GM23338 (cell line): ENCODE data around the gene ZNF469. TPM values are rescaled to one million over a fixed set of nuclear protein-coding genes. Genes with fewer than 3 reads are reported as not detected.

Experiments
- ATAC-seq: fragments of 200-7000 bp; cut with Tn5 transposase; 3 replicates; pipeline ENCODE4 v1.9.1; 2020
- DNase-seq: peaks from one replicate; pipeline ENCODE4 v3.0.0-alpha.2; 2015; ENCODE audit warnings: low spot score
- H2AFZ ChIP-seq: fragments of 200-600 bp; sonication (generic); 2 replicates; pipeline ENCODE4 v1.8.0; 2016; ENCODE audit warnings: antibody characterized with exemption, mild to moderate bottlenecking, moderate library complexity
- H3F3A ChIP-seq: fragments of 200-600 bp; sonication (generic); replicated peaks from 2 replicates; pipeline ENCODE4 v1.8.0; 2017; ENCODE audit warnings: antibody characterized with exemption, mixed run types, low read depth
- H3K27ac ChIP-seq: fragments of 200-600 bp; sonication (generic); 2 replicates; pipeline ENCODE4 v1.6.1; 2016; ENCODE audit warnings: low read depth
- H3K27me3 ChIP-seq: fragments of 200-600 bp; sonication (generic); 2 replicates; pipeline ENCODE4 v1.8.0; 2016; ENCODE audit warnings: mild to moderate bottlenecking, mixed run types, moderate library complexity; ENCODE audit not compliant: insufficient read depth
- H3K36me3 ChIP-seq: fragments of 200-600 bp; sonication (generic); 2 replicates; pipeline ENCODE4 v1.8.0; 2016; ENCODE audit warnings: mild to moderate bottlenecking; ENCODE audit not compliant: insufficient read depth
- H3K4me1 ChIP-seq: fragments of 200-600 bp; sonication (generic); 2 replicates; pipeline ENCODE4 v1.8.0; 2016; ENCODE audit warnings: mild to moderate bottlenecking, moderate library complexity; ENCODE audit not compliant: insufficient read depth
- H3K4me2 ChIP-seq: fragments of 200-600 bp; sonication (generic); 2 replicates; pipeline ENCODE4 v1.7.1; 2017; ENCODE audit warnings: mixed run types
- H3K4me3 ChIP-seq: fragments of 200-600 bp; sonication (generic); 2 replicates; pipeline ENCODE4 v1.6.1; 2016; ENCODE audit warnings: mixed run types
- H3K79me2 ChIP-seq: fragments of 200-600 bp; sonication (generic); replicated peaks from 2 replicates; pipeline ENCODE4 v1.8.0; 2017; ENCODE audit warnings: mild to moderate bottlenecking; ENCODE audit not compliant: insufficient read depth
- H3K9me2 ChIP-seq: fragments of 200-600 bp; sonication (generic); 2 replicates; pipeline ENCODE4 v1.8.0; 2017; ENCODE audit not compliant: insufficient read depth
- H4K20me1 ChIP-seq: fragments of 200-600 bp; sonication (generic); replicated peaks from 2 replicates; pipeline ENCODE4 v1.8.0; 2017; ENCODE audit warnings: mild to moderate bottlenecking; ENCODE audit not compliant: insufficient read depth
- H3K27ac Mint-ChIP-seq: 2 replicates; pipeline ENCODE4 v1.8.0; 2020; ENCODE audit warnings: inconsistent platforms, mild to moderate bottlenecking, moderate library complexity, mixed read lengths
- H3K27me3 Mint-ChIP-seq: 3 replicates; pipeline ENCODE4 v1.8.0; 2022; ENCODE audit warnings: low read depth, mild to moderate bottlenecking, moderate library complexity, mixed read lengths, inconsistent platforms; ENCODE audit not compliant: insufficient read depth, poor library complexity
- H3K36me3 Mint-ChIP-seq: 3 replicates; pipeline ENCODE4 v1.8.0; 2021; ENCODE audit warnings: low read depth, mild to moderate bottlenecking, inconsistent platforms, moderate library complexity, mixed read lengths
- H3K4me1 Mint-ChIP-seq: 3 replicates; pipeline ENCODE4 v1.8.0; 2020; ENCODE audit warnings: mild to moderate bottlenecking, inconsistent platforms, mixed read lengths
- H3K4me3 Mint-ChIP-seq: 3 replicates; pipeline ENCODE4 v1.8.0; 2021; ENCODE audit warnings: moderate library complexity, mild to moderate bottlenecking, inconsistent platforms, mixed read lengths
- H3K9me3 Mint-ChIP-seq: 3 replicates; pipeline ENCODE4 v1.8.0; 2020; ENCODE audit warnings: moderate library complexity, mild to moderate bottlenecking, inconsistent platforms, mixed read lengths
- CREB1 ChIP-seq: fragments of 250-450 bp; sonication (Bioruptor Pico); IDR thresholded peaks from 2 replicates; pipeline ENCODE4 v1.5.0; 2020; ENCODE audit warnings: low read depth, mild to moderate bottlenecking, moderate library complexity
- EZH2 ChIP-seq: fragments of 200-600 bp; sonication (generic); IDR thresholded peaks from one replicate; pipeline ENCODE4 v1.8.0; 2017; ENCODE audit warnings: antibody characterized with exemption, mild to moderate bottlenecking, low read depth; ENCODE audit not compliant: unreplicated experiment
- EZH2phosphoT487 ChIP-seq: fragments of 200-600 bp; sonication (generic); IDR thresholded peaks from one replicate; pipeline ENCODE4 v1.8.1; 2018; ENCODE audit warnings: antibody characterized with exemption; ENCODE audit not compliant: unreplicated experiment
- JUNB ChIP-seq: IDR thresholded peaks from one replicate; pipeline ENCODE4 v1.6.1; 2016; ENCODE audit warnings: antibody characterized with exemption; ENCODE audit not compliant: unreplicated experiment
- NANOG ChIP-seq: IDR thresholded peaks from 2 replicates; pipeline ENCODE4 v1.6.1; 2016; ENCODE audit warnings: antibody characterized with exemption, borderline replicate concordance
- POLR2AphosphoS5 ChIP-seq: IDR thresholded peaks from 2 replicates; pipeline ENCODE4 v1.6.1; 2016; ENCODE audit warnings: antibody characterized with exemption, low read depth
- STAT1 ChIP-seq: IDR thresholded peaks from one replicate; pipeline ENCODE4 v1.6.1; 2016; ENCODE audit warnings: antibody characterized with exemption; ENCODE audit not compliant: unreplicated experiment
- ZNF114 ChIP-seq: fragments of 250-450 bp; sonication (Bioruptor Pico); IDR thresholded peaks from 2 replicates; pipeline ENCODE4 v1.5.0; 2020; ENCODE audit warnings: mild to moderate bottlenecking, moderate library complexity
- ZNF331 ChIP-seq: fragments of 250-450 bp; sonication (Bioruptor Pico); IDR thresholded peaks from 2 replicates; pipeline ENCODE4 v1.5.0; 2020; ENCODE audit warnings: low read depth, mild to moderate bottlenecking, moderate library complexity
- polyA plus RNA-seq: library from polyadenylated mRNA; unstranded; fragments of >200 nt; fragmentation: Nextera tagmentation; extraction: Ambion mirVana; gene quantifications from 2 replicates; pipeline ENCODE4 v1.2.1, GENCODE V29; 2016
- total RNA-seq: library from RNA; depleted of rRNA; stranded (reverse); fragments of >200 nt; shearing (Covaris generic); gene quantifications from 2 replicates; pipeline ENCODE4 v1.2.3, GENCODE V29; 2014
- TF ChIP-seq, protein P1 (sequence below): IDR thresholded peaks from 2 replicates; pipeline ENCODE4 v1.6.1; 2016; ENCODE audit warnings: antibody characterized with exemption
- TF ChIP-seq, protein P2 (sequence below): fragments of 250-450 bp; sonication (Bioruptor Pico); IDR thresholded peaks from 2 replicates; pipeline ENCODE4 v1.5.0; 2020; ENCODE audit warnings: mild to moderate bottlenecking, moderate library complexity
- TF ChIP-seq, protein P3 (sequence below), 2 experiments: fragments of 200-600 bp in 1 of 2; sonication (generic) in 1 of 2; conservative IDR thresholded peaks; 2 replicates each; pipeline versions ENCODE4 v1.5.1 to v1.6.1; 2016 to 2017; ENCODE audit warnings: antibody characterized with exemption in 2 of 2, low read depth in 2 of 2, mild to moderate bottlenecking in 2 of 2, moderate library complexity in 1 of 2
- TF ChIP-seq, protein P4 (sequence below): IDR thresholded peaks from one replicate; pipeline ENCODE4 v1.6.1; 2018; ENCODE audit warnings: antibody characterized with exemption; ENCODE audit not compliant: unreplicated experiment

The ZNF469 gene
- total and polyA plus RNA-seq, 2 experiments from 2014 or later, result 0.23 to 1.9 TPM

DNA sequence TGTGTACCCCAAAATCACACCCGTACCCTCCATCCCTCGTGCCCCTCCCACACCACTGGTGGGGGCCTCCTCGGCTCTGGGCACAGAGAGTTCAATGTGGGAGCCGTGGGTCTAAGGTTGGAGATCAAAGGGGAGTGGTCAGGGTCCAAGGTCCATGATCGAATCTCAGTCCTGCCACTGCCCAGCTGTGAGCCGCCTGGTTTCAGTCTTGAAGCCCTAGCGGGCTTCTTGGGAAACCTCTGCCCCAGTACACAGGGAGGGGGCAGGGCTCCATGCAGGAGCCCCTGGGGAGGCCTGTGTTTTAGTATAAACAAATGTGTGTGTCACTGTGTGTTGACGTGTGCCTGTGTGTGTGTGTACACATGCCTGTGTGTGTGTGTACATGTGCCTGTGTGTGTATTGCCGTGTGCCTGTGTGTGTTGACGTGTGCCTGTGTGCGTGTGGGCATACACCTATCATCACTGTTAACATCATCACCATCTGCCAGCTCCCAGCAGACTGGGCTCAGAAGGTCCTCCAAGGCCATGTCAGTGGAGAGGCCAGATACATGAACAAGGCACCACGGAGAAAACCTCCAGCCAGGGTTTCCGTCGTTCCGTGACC is 26.5 kb upstream of the ZNF469 start:
- no peak overlapping the region for H3K27ac ChIP-seq
- DNase-seq, result no peak
- 0 out of 2 replicates have a peak, but pooled peaks cover 11% of the 10 kb centered on the region for H3K4me1 ChIP-seq
- peaks cover 9% of the 10 kb centered on the region; the same call in 2 of the 3 replicates for H3K4me1 Mint-ChIP-seq
- H3K36me3 ChIP-seq, result no peaks in the 10 kb centered on the region
- H2AFZ ChIP-seq, result no peak overlapping the region
- no peaks in the 10 kb centered on the region for H3K27me3 ChIP-seq
- no peak overlapping the region for H3K27ac Mint-ChIP-seq
- no peak overlapping the region for H3K4me3 ChIP-seq
- TF ChIP-seq EZH2phosphoT487 (no peak), POLR2AphosphoS5 (no peak), ZNF331 (no peak), NANOG (no peak), JUNB (no peak), STAT1 (no peak), ZNF114 (CRISPR knock-in tag) (no peak), CREB1 (CRISPR knock-in tag) (no peak), EZH2 (no peak)
- TF ChIP-seq, protein P1, sequence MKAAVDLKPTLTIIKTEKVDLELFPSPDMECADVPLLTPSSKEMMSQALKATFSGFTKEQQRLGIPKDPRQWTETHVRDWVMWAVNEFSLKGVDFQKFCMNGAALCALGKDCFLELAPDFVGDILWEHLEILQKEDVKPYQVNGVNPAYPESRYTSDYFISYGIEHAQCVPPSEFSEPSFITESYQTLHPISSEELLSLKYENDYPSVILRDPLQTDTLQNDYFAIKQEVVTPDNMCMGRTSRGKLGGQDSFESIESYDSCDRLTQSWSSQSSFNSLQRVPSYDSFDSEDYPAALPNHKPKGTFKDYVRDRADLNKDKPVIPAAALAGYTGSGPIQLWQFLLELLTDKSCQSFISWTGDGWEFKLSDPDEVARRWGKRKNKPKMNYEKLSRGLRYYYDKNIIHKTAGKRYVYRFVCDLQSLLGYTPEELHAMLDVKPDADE, result no peak
- TF ChIP-seq, protein P2, sequence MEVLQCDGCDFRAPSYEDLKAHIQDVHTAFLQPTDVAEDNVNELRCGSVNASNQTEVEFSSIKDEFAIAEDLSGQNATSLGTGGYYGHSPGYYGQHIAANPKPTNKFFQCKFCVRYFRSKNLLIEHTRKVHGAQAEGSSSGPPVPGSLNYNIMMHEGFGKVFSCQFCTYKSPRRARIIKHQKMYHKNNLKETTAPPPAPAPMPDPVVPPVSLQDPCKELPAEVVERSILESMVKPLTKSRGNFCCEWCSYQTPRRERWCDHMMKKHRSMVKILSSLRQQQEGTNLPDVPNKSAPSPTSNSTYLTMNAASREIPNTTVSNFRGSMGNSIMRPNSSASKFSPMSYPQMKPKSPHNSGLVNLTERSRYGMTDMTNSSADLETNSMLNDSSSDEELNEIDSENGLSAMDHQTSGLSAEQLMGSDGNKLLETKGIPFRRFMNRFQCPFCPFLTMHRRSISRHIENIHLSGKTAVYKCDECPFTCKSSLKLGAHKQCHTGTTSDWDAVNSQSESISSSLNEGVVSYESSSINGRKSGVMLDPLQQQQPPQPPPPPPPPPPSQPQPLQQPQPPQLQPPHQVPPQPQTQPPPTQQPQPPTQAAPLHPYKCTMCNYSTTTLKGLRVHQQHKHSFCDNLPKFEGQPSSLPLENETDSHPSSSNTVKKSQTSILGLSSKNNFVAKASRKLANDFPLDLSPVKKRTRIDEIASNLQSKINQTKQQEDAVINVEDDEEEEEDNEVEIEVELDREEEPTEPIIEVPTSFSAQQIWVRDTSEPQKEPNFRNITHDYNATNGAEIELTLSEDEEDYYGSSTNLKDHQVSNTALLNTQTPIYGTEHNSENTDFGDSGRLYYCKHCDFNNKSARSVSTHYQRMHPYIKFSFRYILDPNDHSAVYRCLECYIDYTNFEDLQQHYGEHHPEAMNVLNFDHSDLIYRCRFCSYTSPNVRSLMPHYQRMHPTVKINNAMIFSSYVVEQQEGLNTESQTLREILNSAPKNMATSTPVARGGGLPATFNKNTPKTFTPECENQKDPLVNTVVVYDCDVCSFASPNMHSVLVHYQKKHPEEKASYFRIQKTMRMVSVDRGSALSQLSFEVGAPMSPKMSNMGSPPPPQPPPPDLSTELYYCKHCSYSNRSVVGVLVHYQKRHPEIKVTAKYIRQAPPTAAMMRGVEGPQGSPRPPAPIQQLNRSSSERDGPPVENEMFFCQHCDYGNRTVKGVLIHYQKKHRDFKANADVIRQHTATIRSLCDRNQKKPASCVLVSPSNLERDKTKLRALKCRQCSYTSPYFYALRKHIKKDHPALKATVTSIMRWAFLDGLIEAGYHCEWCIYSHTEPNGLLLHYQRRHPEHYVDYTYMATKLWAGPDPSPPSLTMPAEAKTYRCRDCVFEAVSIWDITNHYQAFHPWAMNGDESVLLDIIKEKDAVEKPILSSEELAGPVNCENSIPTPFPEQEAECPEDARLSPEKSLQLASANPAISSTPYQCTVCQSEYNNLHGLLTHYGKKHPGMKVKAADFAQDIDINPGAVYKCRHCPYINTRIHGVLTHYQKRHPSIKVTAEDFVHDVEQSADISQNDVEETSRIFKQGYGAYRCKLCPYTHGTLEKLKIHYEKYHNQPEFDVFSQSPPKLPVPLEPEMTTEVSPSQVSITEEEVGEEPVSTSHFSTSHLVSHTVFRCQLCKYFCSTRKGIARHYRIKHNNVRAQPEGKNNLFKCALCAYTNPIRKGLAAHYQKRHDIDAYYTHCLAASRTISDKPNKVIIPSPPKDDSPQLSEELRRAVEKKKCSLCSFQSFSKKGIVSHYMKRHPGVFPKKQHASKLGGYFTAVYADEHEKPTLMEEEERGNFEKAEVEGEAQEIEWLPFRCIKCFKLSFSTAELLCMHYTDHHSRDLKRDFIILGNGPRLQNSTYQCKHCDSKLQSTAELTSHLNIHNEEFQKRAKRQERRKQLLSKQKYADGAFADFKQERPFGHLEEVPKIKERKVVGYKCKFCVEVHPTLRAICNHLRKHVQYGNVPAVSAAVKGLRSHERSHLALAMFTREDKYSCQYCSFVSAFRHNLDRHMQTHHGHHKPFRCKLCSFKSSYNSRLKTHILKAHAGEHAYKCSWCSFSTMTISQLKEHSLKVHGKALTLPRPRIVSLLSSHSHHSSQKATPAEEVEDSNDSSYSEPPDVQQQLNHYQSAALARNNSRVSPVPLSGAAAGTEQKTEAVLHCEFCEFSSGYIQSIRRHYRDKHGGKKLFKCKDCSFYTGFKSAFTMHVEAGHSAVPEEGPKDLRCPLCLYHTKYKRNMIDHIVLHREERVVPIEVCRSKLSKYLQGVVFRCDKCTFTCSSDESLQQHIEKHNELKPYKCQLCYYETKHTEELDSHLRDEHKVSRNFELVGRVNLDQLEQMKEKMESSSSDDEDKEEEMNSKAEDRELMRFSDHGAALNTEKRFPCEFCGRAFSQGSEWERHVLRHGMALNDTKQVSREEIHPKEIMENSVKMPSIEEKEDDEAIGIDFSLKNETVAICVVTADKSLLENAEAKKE (CRISPR knock-in tag), result no peak
- TF ChIP-seq, protein P3, sequence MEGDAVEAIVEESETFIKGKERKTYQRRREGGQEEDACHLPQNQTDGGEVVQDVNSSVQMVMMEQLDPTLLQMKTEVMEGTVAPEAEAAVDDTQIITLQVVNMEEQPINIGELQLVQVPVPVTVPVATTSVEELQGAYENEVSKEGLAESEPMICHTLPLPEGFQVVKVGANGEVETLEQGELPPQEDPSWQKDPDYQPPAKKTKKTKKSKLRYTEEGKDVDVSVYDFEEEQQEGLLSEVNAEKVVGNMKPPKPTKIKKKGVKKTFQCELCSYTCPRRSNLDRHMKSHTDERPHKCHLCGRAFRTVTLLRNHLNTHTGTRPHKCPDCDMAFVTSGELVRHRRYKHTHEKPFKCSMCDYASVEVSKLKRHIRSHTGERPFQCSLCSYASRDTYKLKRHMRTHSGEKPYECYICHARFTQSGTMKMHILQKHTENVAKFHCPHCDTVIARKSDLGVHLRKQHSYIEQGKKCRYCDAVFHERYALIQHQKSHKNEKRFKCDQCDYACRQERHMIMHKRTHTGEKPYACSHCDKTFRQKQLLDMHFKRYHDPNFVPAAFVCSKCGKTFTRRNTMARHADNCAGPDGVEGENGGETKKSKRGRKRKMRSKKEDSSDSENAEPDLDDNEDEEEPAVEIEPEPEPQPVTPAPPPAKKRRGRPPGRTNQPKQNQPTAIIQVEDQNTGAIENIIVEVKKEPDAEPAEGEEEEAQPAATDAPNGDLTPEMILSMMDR (conservative IDR thresholded peaks at IDR 0.05; ENCODE audit: low read depth in 2 of 2), result no peak
- TF ChIP-seq, protein P4, sequence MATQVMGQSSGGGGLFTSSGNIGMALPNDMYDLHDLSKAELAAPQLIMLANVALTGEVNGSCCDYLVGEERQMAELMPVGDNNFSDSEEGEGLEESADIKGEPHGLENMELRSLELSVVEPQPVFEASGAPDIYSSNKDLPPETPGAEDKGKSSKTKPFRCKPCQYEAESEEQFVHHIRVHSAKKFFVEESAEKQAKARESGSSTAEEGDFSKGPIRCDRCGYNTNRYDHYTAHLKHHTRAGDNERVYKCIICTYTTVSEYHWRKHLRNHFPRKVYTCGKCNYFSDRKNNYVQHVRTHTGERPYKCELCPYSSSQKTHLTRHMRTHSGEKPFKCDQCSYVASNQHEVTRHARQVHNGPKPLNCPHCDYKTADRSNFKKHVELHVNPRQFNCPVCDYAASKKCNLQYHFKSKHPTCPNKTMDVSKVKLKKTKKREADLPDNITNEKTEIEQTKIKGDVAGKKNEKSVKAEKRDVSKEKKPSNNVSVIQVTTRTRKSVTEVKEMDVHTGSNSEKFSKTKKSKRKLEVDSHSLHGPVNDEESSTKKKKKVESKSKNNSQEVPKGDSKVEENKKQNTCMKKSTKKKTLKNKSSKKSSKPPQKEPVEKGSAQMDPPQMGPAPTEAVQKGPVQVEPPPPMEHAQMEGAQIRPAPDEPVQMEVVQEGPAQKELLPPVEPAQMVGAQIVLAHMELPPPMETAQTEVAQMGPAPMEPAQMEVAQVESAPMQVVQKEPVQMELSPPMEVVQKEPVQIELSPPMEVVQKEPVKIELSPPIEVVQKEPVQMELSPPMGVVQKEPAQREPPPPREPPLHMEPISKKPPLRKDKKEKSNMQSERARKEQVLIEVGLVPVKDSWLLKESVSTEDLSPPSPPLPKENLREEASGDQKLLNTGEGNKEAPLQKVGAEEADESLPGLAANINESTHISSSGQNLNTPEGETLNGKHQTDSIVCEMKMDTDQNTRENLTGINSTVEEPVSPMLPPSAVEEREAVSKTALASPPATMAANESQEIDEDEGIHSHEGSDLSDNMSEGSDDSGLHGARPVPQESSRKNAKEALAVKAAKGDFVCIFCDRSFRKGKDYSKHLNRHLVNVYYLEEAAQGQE, result no peak
- H3K36me3 Mint-ChIP-seq, result no peaks in the 10 kb centered on the region
- no peak overlapping the region for H3K4me3 Mint-ChIP-seq
- no peaks in the 10 kb centered on the region for H4K20me1 ChIP-seq
- no peaks in the 10 kb centered on the region for H3F3A ChIP-seq
- no peaks in the 10 kb centered on the region for H3K9me2 ChIP-seq
- no peaks in the 10 kb centered on the region for H3K79me2 ChIP-seq
- no peak overlapping the region for H3K4me2 ChIP-seq
- ATAC-seq, result no peak
- H3K9me3 Mint-ChIP-seq, result peaks cover 12% of the 10 kb centered on the region
- peaks cover 3% of the 10 kb centered on the region for H3K27me3 Mint-ChIP-seq
